IMR-90 (cell line): Measurements from ENCODE around the gene ADD1. TPM values are rescaled to one million over a fixed set of nuclear protein-coding genes. Genes with fewer than 3 reads are reported as not detected.

ENCODE experiments used
- ATAC-seq: fragments of 200-7000 bp; cut with Tn5 transposase; 2 replicates; pipeline ENCODE4 v1.9.1; 2020; ENCODE audit warnings: low read depth, mild to moderate bottlenecking, moderate library complexity
- BruUV-seq: library from RNA; stranded (reverse); fragments of 400-500 nt; replicated peaks from 2 replicates; lab custom pipeline; 2021; lab: Mats Ljungman, UMichigan
- CTCF ChIA-PET: fragments of 300-600 bp; formaldehyde crosslinking; extraction: SDS; loops from one replicate; lab custom pipeline; 2021; ENCODE audit warnings: antibody characterized with exemption; lab: Yijun Ruan, JAX
- POLR2A ChIA-PET: fragments of 300-600 bp; sonication (Branson Sonifier 250); formaldehyde crosslinking; loops from one replicate; lab custom pipeline; 2022; ENCODE audit warnings: antibody characterized with exemption; ENCODE audit not compliant: unreplicated experiment; lab: Charles Lee
- DNase-seq: peaks from one replicate; pipeline ENCODE4 v3.0.0; 2013
- H2AFZ ChIP-seq: replicated peaks from 2 replicates; pipeline ENCODE3; 2013; ENCODE audit warnings: low read length, mild to moderate bottlenecking; ENCODE audit not compliant: poor library complexity
- H2AK5ac ChIP-seq: 2 replicates; pipeline ENCODE4 v1.6.1; 2013; ENCODE audit warnings: low read depth, low read length, inconsistent platforms
- H2AK9ac ChIP-seq: replicated peaks from 2 replicates; pipeline ENCODE3; 2013; ENCODE audit warnings: mild to moderate bottlenecking, low read depth, low read length, moderate library complexity; ENCODE audit not compliant: poor library complexity
- H2BK120ac ChIP-seq: 2 replicates; pipeline ENCODE4 v1.6.1; 2013; ENCODE audit warnings: low read depth, low read length, inconsistent platforms
- H2BK15ac ChIP-seq: 3 replicates; pipeline ENCODE4 v1.6.1; 2013; ENCODE audit warnings: low read depth, low read length, inconsistent platforms
- H2BK20ac ChIP-seq: 2 replicates; pipeline ENCODE4 v1.6.1; 2013; ENCODE audit warnings: low read depth, mild to moderate bottlenecking, inconsistent platforms, low read length, moderate library complexity
- H2BK5ac ChIP-seq: 2 replicates; pipeline ENCODE4 v1.6.1; 2013; ENCODE audit warnings: mild to moderate bottlenecking, low read depth, low read length, inconsistent platforms; ENCODE audit not compliant: poor library complexity, severe bottlenecking
- H3K14ac ChIP-seq: replicated peaks from 2 replicates; pipeline ENCODE4 v1.6.1; 2013; ENCODE audit warnings: low read depth, low read length, inconsistent platforms
- H3K18ac ChIP-seq: 2 replicates; pipeline ENCODE4 v1.6.1; 2013; ENCODE audit warnings: low read depth, low read length, control low read depth
- H3K23ac ChIP-seq: 2 replicates; pipeline ENCODE4 v1.6.1; 2013; ENCODE audit warnings: low read depth, low read length, inconsistent platforms
- H3K27ac ChIP-seq: 2 replicates; pipeline ENCODE4 v1.5.1; 2013; ENCODE audit warnings: mild to moderate bottlenecking, control low read depth, low read length; ENCODE audit not compliant: insufficient read depth
- H3K27me3 ChIP-seq: 2 replicates; pipeline ENCODE4 v1.6.1; 2013; ENCODE audit warnings: low read length; ENCODE audit not compliant: control insufficient read depth, insufficient read depth
- H3K36me3 ChIP-seq: 2 replicates; pipeline ENCODE4 v1.6.1; 2013; ENCODE audit warnings: low read length, mixed read lengths; ENCODE audit not compliant: control insufficient read depth, insufficient read depth
- H3K4ac ChIP-seq: 2 replicates; pipeline ENCODE4 v1.6.1; 2013; ENCODE audit warnings: low read depth, low read length, inconsistent platforms
- H3K4me1 ChIP-seq: 2 replicates; pipeline ENCODE4 v1.6.1; 2013; ENCODE audit warnings: low read length, mixed read lengths; ENCODE audit not compliant: control insufficient read depth, insufficient read depth
- H3K4me2 ChIP-seq: 2 replicates; pipeline ENCODE4 v1.6.1; 2013; ENCODE audit warnings: low read depth, mild to moderate bottlenecking, control low read depth, low read length, moderate library complexity
- H3K4me3 ChIP-seq: 2 replicates; pipeline ENCODE4 v1.5.1; 2013; ENCODE audit warnings: low read depth, mild to moderate bottlenecking, control low read depth, low read length, moderate library complexity; ENCODE audit not compliant: insufficient read depth
- H3K56ac ChIP-seq: 2 replicates; pipeline ENCODE4 v1.6.1; 2013; ENCODE audit warnings: low read length, inconsistent platforms; ENCODE audit not compliant: insufficient read depth; ENCODE audit errors: extremely low read depth
- H3K79me1 ChIP-seq, 2 experiments: 2 replicates each; pipeline ENCODE4 v1.6.1; 2013; ENCODE audit warnings: low read length in 2 of 2, inconsistent platforms in 1 of 2, low read depth in 1 of 2
- H3K9ac ChIP-seq: 2 replicates; pipeline ENCODE4 v1.6.1; 2013; ENCODE audit warnings: low read depth, low read length, control low read depth
- H3K9me1 ChIP-seq: 2 replicates; pipeline ENCODE4 v1.6.1; 2013; ENCODE audit warnings: low read length, inconsistent platforms; ENCODE audit not compliant: insufficient read depth
- H3K9me3 ChIP-seq: 2 replicates; pipeline ENCODE4 v1.6.1; 2013; ENCODE audit warnings: low read length; ENCODE audit not compliant: control insufficient read depth, insufficient read depth
- H4K20me1 ChIP-seq: 2 replicates; pipeline ENCODE4 v1.6.1; 2013; ENCODE audit warnings: low read length, inconsistent platforms; ENCODE audit not compliant: insufficient read depth
- H4K5ac ChIP-seq: 2 replicates; pipeline ENCODE4 v1.6.1; 2013; ENCODE audit warnings: mild to moderate bottlenecking, low read depth, low read length, control low read depth
- H4K8ac ChIP-seq, 2 experiments: 2 replicates each; pipeline ENCODE4 v1.6.1; 2013; ENCODE audit warnings: low read depth in 2 of 2, low read length in 2 of 2, control low read depth in 1 of 2, inconsistent platforms in 1 of 2
- H4K91ac ChIP-seq: 2 replicates; pipeline ENCODE4 v1.6.1; 2013; ENCODE audit warnings: low read depth, low read length, inconsistent platforms; ENCODE audit not compliant: insufficient read depth
- CEBPB ChIP-seq: IDR thresholded peaks from 2 replicates; pipeline ENCODE4 v1.6.1; 2012; ENCODE audit warnings: low read depth, low read length, improper control_type of control experiment
- CHD1 ChIP-seq: IDR thresholded peaks from 2 replicates; pipeline ENCODE4 v1.6.1; 2012; ENCODE audit warnings: low read depth, low read length, improper control_type of control experiment
- MAFK ChIP-seq: IDR thresholded peaks from 2 replicates; pipeline ENCODE4 v1.6.1; 2012; ENCODE audit warnings: low read depth, low read length, improper control_type of control experiment
- NFE2L2 ChIP-seq: fragments of 150-350 bp; IDR thresholded peaks from 2 replicates; pipeline ENCODE4 v1.6.1; 2016; ENCODE audit warnings: low read depth, mild to moderate bottlenecking, low read length
- RAD21 ChIP-seq: IDR thresholded peaks from 2 replicates; pipeline ENCODE4 v1.6.1; 2012; ENCODE audit warnings: low read length, improper control_type of control experiment
- SMC3 ChIP-seq: fragments of 150-350 bp; IDR thresholded peaks from 2 replicates; pipeline ENCODE4 v1.6.1; 2016; ENCODE audit warnings: low read depth, mild to moderate bottlenecking, antibody characterized with exemption, low read length, moderate library complexity
- USF2 ChIP-seq: fragments of 150-350 bp; IDR thresholded peaks from 2 replicates; pipeline ENCODE4 v1.6.1; 2017; ENCODE audit warnings: mild to moderate bottlenecking, antibody characterized with exemption, low read length, low read depth
- WGBS, 2 experiments: methylation state at CpG; one replicate each; pipeline versions ENCODE4 v1.1.5 to v1.1.7; 2013; ENCODE audit warnings: missing lambda C conversion rate in 2 of 2; ENCODE audit not compliant: insufficient read length in 1 of 2; ENCODE audit errors: extremely low coverage in 2 of 2; 5-methylcytosine and 5-hydroxymethylcytosine counted together
- dilution Hi-C: fragments of 300-500 bp; cut with HindIII; formaldehyde crosslinking; loops from one replicate; pipeline ENCODE4 v1.14.3; 2018; ENCODE audit warnings: low sequenced_read_pairs; ENCODE audit not compliant: unreplicated experiment
- in situ Hi-C: fragments of 300-500 bp; cut with MboI; formaldehyde crosslinking; loops from 3 replicates; pipeline ENCODE4 v1.14.3; 2019; ENCODE audit warnings: low sequenced_read_pairs, inconsistent platforms, mixed read lengths
- intact Hi-C: fragments of 100-400 bp; cut with micrococcal nuclease; formaldehyde crosslinking; loops from 2 replicates; pipeline ENCODE4 v1.10.0; 2022
- polyA plus RNA-seq, 3 experiments: library from polyadenylated mRNA; depleted of rRNA; stranded (reverse); fragments of >200 nt; gene quantifications; 2 replicates each; pipeline ENCODE4 v1.2.3, GENCODE V29; 2012; ENCODE audit warnings: low replicate concordance in 1 of 3
- total RNA-seq: library from RNA; depleted of rRNA; stranded (reverse); fragments of >200 nt; gene quantifications from 2 replicates; pipeline ENCODE4 v1.2.3, GENCODE V29; 2012

Gene ADD1
- total and polyA plus RNA-seq, 2 of the 4 experiments (the other 2 are of a cell fraction): 122 to 215 TPM

GRCh38 chr4:2878346-2878745 is 34.7 kb downstream of the ADD1 start:
- peak overlapping the region in 1 of 2 experiments; percentile 55; a peak in 1 of 4 replicates for H4K8ac ChIP-seq
- peaks cover 12% of the 10 kb centered on the region for H3K36me3 ChIP-seq
- H3K23ac ChIP-seq: peak overlapping the region; percentile 59; the same call in 1 of the 2 replicates
- no peaks in the 10 kb centered on the region for H3K9me3 ChIP-seq
- H3K9ac ChIP-seq: no peak overlapping the region
- DNase-seq (no peak), ATAC-seq (no peak)
- H4K20me1 ChIP-seq: peaks cover 37% of the 10 kb centered on the region
- peak overlapping the region; percentile 57; the same call in 1 of the 2 replicates for H2AK5ac ChIP-seq
- TF ChIP-seq SMC3: no peak
- no peak for TF ChIP-seq USF2
- TF ChIP-seq MAFK: no peak
- TF ChIP-seq NFE2L2: no peak
- TF ChIP-seq CHD1: no peak
- no peak for TF ChIP-seq RAD21
- no peak for TF ChIP-seq CEBPB
- H3K9me1 ChIP-seq: peaks cover 30% of the 10 kb centered on the region
- peaks cover 54 to 67% of the 10 kb centered on the region in 2 experiments for H3K79me1 ChIP-seq
- H3K27ac ChIP-seq: no peak overlapping the region
- H3K27me3 ChIP-seq: no peaks in the 10 kb centered on the region
- peak overlapping the region; percentile 20; the same call in 1 of the 2 replicates for H4K5ac ChIP-seq
- no TSS peak for BruUV-seq
- H3K4me1 ChIP-seq: peaks cover 6% of the 10 kb centered on the region
- H3K4me2 ChIP-seq: no peak overlapping the region
- ChIA-PET POLR2A (no interaction called here), CTCF (no interaction called here)
- H2BK5ac ChIP-seq: peak overlapping the region; percentile 46
- intact Hi-C loops (no loop called here), dilution Hi-C loops (no loop called here), in situ Hi-C loops (no loop called here)
- no peak overlapping the region for H3K4me3 ChIP-seq
- no peak overlapping the region for H2BK20ac ChIP-seq
- peak overlapping the region; percentile 69 for H3K4ac ChIP-seq
- H2BK120ac ChIP-seq: no peak overlapping the region
- no peak overlapping the region for H3K18ac ChIP-seq
- H2AFZ ChIP-seq: no peak overlapping the region
- H3K56ac ChIP-seq: no peak overlapping the region
- H2AK9ac ChIP-seq: no peak overlapping the region
- WGBS, 2 experiments: 88% methylated on average over 3 of the region's 5 CpGs; no CpG with 5 or more reads in 1 of the 2 experiments
- H3K14ac ChIP-seq: peak overlapping the region; percentile 46
- H4K91ac ChIP-seq: no peak overlapping the region
- H2BK15ac ChIP-seq: no peak overlapping the region
